Measurements from ENCODE around the gene ENTHD1.

GRCh38 chr22:39731481-39731880, 162.1 kb downstream of the ENTHD1 start:
- TF ChIP-seq CREB1 (IDR thresholded peaks at IDR 0.05; ENCODE audit: low read depth), result no peak
- TF ChIP-seq, protein P1, sequence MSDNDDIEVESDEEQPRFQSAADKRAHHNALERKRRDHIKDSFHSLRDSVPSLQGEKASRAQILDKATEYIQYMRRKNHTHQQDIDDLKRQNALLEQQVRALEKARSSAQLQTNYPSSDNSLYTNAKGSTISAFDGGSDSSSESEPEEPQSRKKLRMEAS (IDR thresholded peaks at IDR 0.05), result no peak
- TF ChIP-seq TEAD4 (IDR thresholded peaks at IDR 0.05), result no peak
- no peak for TF ChIP-seq FOXM1 (IDR thresholded peaks at IDR 0.05; ENCODE audit: borderline replicate concordance, low read depth)
- no peak for TF ChIP-seq RAD21 (IDR thresholded peaks at IDR 0.05; ENCODE audit: low read depth)
- no peak for TF ChIP-seq CEBPB (IDR thresholded peaks at IDR 0.05)
- no peak for TF ChIP-seq EP300 (IDR thresholded peaks at IDR 0.05; ENCODE audit: borderline replicate concordance)
- TF ChIP-seq EGR1 (IDR thresholded peaks at IDR 0.05), result no peak
- TF ChIP-seq TAF1 (IDR thresholded peaks at IDR 0.05; ENCODE audit: low read depth), result no peak
- TF ChIP-seq ZBTB7A (IDR thresholded peaks at IDR 0.05; ENCODE audit: low read depth), result no peak
- TF ChIP-seq TCF12 (IDR thresholded peaks at IDR 0.05; ENCODE audit: low read depth), result no peak
- no peak for TF ChIP-seq REST (IDR thresholded peaks at IDR 0.05; ENCODE audit: low read depth)
- TF ChIP-seq, protein P2, sequence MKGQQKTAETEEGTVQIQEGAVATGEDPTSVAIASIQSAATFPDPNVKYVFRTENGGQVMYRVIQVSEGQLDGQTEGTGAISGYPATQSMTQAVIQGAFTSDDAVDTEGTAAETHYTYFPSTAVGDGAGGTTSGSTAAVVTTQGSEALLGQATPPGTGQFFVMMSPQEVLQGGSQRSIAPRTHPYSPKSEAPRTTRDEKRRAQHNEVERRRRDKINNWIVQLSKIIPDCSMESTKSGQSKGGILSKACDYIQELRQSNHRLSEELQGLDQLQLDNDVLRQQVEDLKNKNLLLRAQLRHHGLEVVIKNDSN (IDR thresholded peaks at IDR 0.05), result no peak
- no peak for TF ChIP-seq YY1 (IDR thresholded peaks at IDR 0.05; ENCODE audit: low read depth)
